ENCODE results near the gene EML4. TPM values are rescaled to one million over a fixed set of nuclear protein-coding genes. Genes with fewer than 3 reads are reported as not detected.
"Not testable (repeated sequence)": the region's sequence is repeated elsewhere in the genome, so short reads cannot be mapped to it uniquely, and the experiment has no call there.

The EML4 gene
- total and polyA plus RNA-seq, 4 donors, result 22.6 to 85.8 (median 54.4) TPM

- TF ChIP-seq CTCF (IDR thresholded peaks at IDR 0.05; ENCODE audit: control extremely low read depth, extremely low read depth), result no peak
- H3K9ac ChIP-seq (ENCODE audit: insufficient read depth in 1 of 2, low read length in 2 of 2), result no peak overlapping the region
- peaks cover 0 to 17% (median 3%) of the 10 kb centered on the region in 4 donors for H3K36me3 ChIP-seq (ENCODE audit: control insufficient read depth in 4 of 4, insufficient read depth in 4 of 4, low read length in 4 of 4)
- H3K27me3 ChIP-seq (ENCODE audit: control insufficient read depth in 3 of 3, insufficient read depth in 3 of 3, low read length in 2 of 3), result no peaks in the 10 kb centered on the region
- H3K9me3 ChIP-seq (ENCODE audit: control insufficient read depth in 4 of 4, insufficient read depth in 3 of 4, low read length in 3 of 4), result no peaks in the 10 kb centered on the region
- peaks cover 0 to 5% (median 2%) of the 10 kb centered on the region in 5 donors for H3K4me1 ChIP-seq (ENCODE audit: control insufficient read depth in 5 of 5, insufficient read depth in 5 of 5, low read length in 5 of 5)
- ATAC-seq (ENCODE audit: insufficient read depth, low FRiP score) (no peak), DNase-seq (no peak)
- no peak overlapping the region for H3K27ac ChIP-seq (ENCODE audit: low read depth in 1 of 2, low read length in 1 of 2)
- H3K4me3 ChIP-seq, result no peak overlapping the region
- WGBS, 2 donors, result 97 to 98% methylated on average over 4 of the region's 4 CpGs
Observed at GRCh38 chr2:42266236-42266635, 97.1 kb downstream of the EML4 start.

- peaks cover 0 to 12% (median 3%) of the 10 kb centered on the region in 4 donors for H3K36me3 ChIP-seq (ENCODE audit: control insufficient read depth in 4 of 4, insufficient read depth in 4 of 4, low read length in 4 of 4)
- H3K27ac ChIP-seq (ENCODE audit: low read depth in 1 of 2, low read length in 1 of 2), result no peak overlapping the region
- ATAC-seq (ENCODE audit: insufficient read depth, low FRiP score) (no peak), DNase-seq (no peak)
- WGBS, 2 donors, result 52 to 90% methylated on average over 1 of the region's 1 CpG
- no peaks in the 10 kb centered on the region for H3K9me3 ChIP-seq (ENCODE audit: control insufficient read depth in 4 of 4, insufficient read depth in 3 of 4, low read length in 3 of 4)
- TF ChIP-seq CTCF (IDR thresholded peaks at IDR 0.05; ENCODE audit: control extremely low read depth, extremely low read depth), result no peak
- no peaks in the 10 kb centered on the region for H3K27me3 ChIP-seq (ENCODE audit: control insufficient read depth in 3 of 3, insufficient read depth in 3 of 3, low read length in 2 of 3)
- no peak overlapping the region for H3K9ac ChIP-seq (ENCODE audit: insufficient read depth in 1 of 2, low read length in 2 of 2)
- peaks cover 0 to 5% (median 0%) of the 10 kb centered on the region in 5 donors for H3K4me1 ChIP-seq (ENCODE audit: control insufficient read depth in 5 of 5, insufficient read depth in 5 of 5, low read length in 5 of 5)
- no peak overlapping the region for H3K4me3 ChIP-seq
Observed at GRCh38 chr2:42267530-42267929, 98.4 kb downstream of the EML4 start.

GRCh38 chr2:42268528-42269151 is 99.5 kb downstream of the EML4 start:
- no peak for TF ChIP-seq CTCF (IDR thresholded peaks at IDR 0.05; ENCODE audit: control extremely low read depth, extremely low read depth)
- no peak for ATAC-seq (ENCODE audit: insufficient read depth, low FRiP score)
- H3K27ac ChIP-seq (ENCODE audit: low read depth in 1 of 2, low read length in 1 of 2), result no peak overlapping the region
- no peak overlapping the region for H3K4me3 ChIP-seq
- WGBS, 2 donors, result 96% methylated on average over 5 of the region's 5 CpGs
- H3K9me3 ChIP-seq (ENCODE audit: control insufficient read depth in 4 of 4, insufficient read depth in 3 of 4, low read length in 3 of 4), result no peaks in the 10 kb centered on the region
- DNase-seq, result no peak
- peaks cover 0 to 6% (median 0%) of the 10 kb centered on the region in 5 donors for H3K4me1 ChIP-seq (ENCODE audit: control insufficient read depth in 5 of 5, insufficient read depth in 5 of 5, low read length in 5 of 5)
- H3K9ac ChIP-seq (ENCODE audit: insufficient read depth in 1 of 2, low read length in 2 of 2), result no peak overlapping the region
- H3K36me3 ChIP-seq (ENCODE audit: control insufficient read depth in 4 of 4, insufficient read depth in 4 of 4, low read length in 4 of 4), result peaks cover 0 to 8% (median 3%) of the 10 kb centered on the region in 4 donors
- H3K27me3 ChIP-seq (ENCODE audit: control insufficient read depth in 3 of 3, insufficient read depth in 3 of 3, low read length in 2 of 3), result no peaks in the 10 kb centered on the region

- no peak for TF ChIP-seq CTCF (IDR thresholded peaks at IDR 0.05; ENCODE audit: control extremely low read depth, extremely low read depth)
- 89 to 92% methylated on average over 5 of the region's 5 CpGs for WGBS, 2 donors
- DNase-seq (no peak), ATAC-seq (ENCODE audit: insufficient read depth, low FRiP score) (no peak)
- no peak overlapping the region for H3K27ac ChIP-seq (ENCODE audit: low read depth in 1 of 2, low read length in 1 of 2)
- peaks cover 0 to 3% (median 2%) of the 10 kb centered on the region in 4 donors for H3K36me3 ChIP-seq (ENCODE audit: control insufficient read depth in 4 of 4, insufficient read depth in 4 of 4, low read length in 4 of 4)
- no peaks in the 10 kb centered on the region for H3K27me3 ChIP-seq (ENCODE audit: control insufficient read depth in 3 of 3, insufficient read depth in 3 of 3, low read length in 2 of 3)
- no peak overlapping the region for H3K4me3 ChIP-seq
- no peaks in the 10 kb centered on the region for H3K9me3 ChIP-seq (ENCODE audit: control insufficient read depth in 4 of 4, insufficient read depth in 3 of 4, low read length in 3 of 4)
- peaks cover 0 to 6% (median 0%) of the 10 kb centered on the region in 5 donors for H3K4me1 ChIP-seq (ENCODE audit: control insufficient read depth in 5 of 5, insufficient read depth in 5 of 5, low read length in 5 of 5)
- peak overlapping the region in 1 of 2 donors; percentile 69 for H3K9ac ChIP-seq (ENCODE audit: insufficient read depth in 1 of 2, low read length in 2 of 2)
Observed at GRCh38 chr2:42270757-42271156, 101.6 kb downstream of the EML4 start.

GRCh38 chr2:42271246-42271645 is 102.1 kb downstream of the EML4 start:
- DNase-seq, result peak in 2 of 3 donors; percentile 59 to 78
- ATAC-seq (ENCODE audit: insufficient read depth, low FRiP score), result not testable (repeated sequence)
- 40 to 52% methylated on average over 5 of the region's 5 CpGs for WGBS, 2 donors

More at GRCh38 chr2:42271246-42271645, 102.1 kb downstream of the EML4 start:
- not testable (repeated sequence) for H3K4me1 ChIP-seq (ENCODE audit: control insufficient read depth in 5 of 5, insufficient read depth in 5 of 5, low read length in 5 of 5); H3K27me3 ChIP-seq (ENCODE audit: control insufficient read depth in 3 of 3, insufficient read depth in 3 of 3, low read length in 2 of 3); H3K27ac ChIP-seq (ENCODE audit: low read depth in 1 of 2, low read length in 1 of 2); H3K9me3 ChIP-seq (ENCODE audit: control insufficient read depth in 4 of 4, insufficient read depth in 3 of 4, low read length in 3 of 4); H3K4me3 ChIP-seq; H3K36me3 ChIP-seq (ENCODE audit: control insufficient read depth in 4 of 4, insufficient read depth in 4 of 4, low read length in 4 of 4)
- peak overlapping the region in 1 of 2 donors; percentile 69 for H3K9ac ChIP-seq (ENCODE audit: insufficient read depth in 1 of 2, low read length in 2 of 2)
